MM.1S (cell line): ENCODE data around the gene CIDEC.

Source experiments
- CTCF ChIP-seq: fragments of 300-600 bp; sonication (generic); IDR thresholded peaks from 2 replicates; pipeline ENCODE4 v1.5.1; 2016; ENCODE audit warnings: antibody characterized with exemption, low read length, mixed read lengths
- EZH2 ChIP-seq: fragments of 300-600 bp; sonication (generic); optimal IDR thresholded peaks from 2 replicates; pipeline ENCODE3; 2017; ENCODE audit warnings: low read depth, mild to moderate bottlenecking, antibody characterized with exemption, low read length, mixed read lengths
- EZH2phosphoT487 ChIP-seq: fragments of 300-600 bp; sonication (generic); IDR thresholded peaks from 2 replicates; pipeline ENCODE4 v1.6.1; 2018; ENCODE audit warnings: antibody characterized with exemption, low read length

- TF ChIP-seq CTCF (no peak), EZH2phosphoT487 (no peak), EZH2 (no peak)
These were observed 34.7 kb upstream of the CIDEC start for GRCh38 chr3:9914559-9915253.
